Lower lobe of right lung (tissue), 2 donors: ENCODE results near the gene HSF2BP. TPM values are rescaled to one million over a fixed set of nuclear protein-coding genes. Genes with fewer than 3 reads are reported as not detected.
"Not testable (repeated sequence)": the region's sequence is repeated elsewhere in the genome, so short reads cannot be mapped to it uniquely, and the experiment has no call there.

ENCODE experiments used
- ATAC-seq, 2 donors: fragments of 200-7000 bp; cut with Tn5 transposase; one replicate each; pipeline ENCODE4 v1.9.1; 2020 to 2022; ENCODE audit warnings: mild to moderate bottlenecking in 2 of 2, moderate library complexity in 2 of 2
- DNase-seq: peaks from one replicate; pipeline ENCODE4 v3.0.0-alpha.2; 2020
- H3K27ac ChIP-seq: fragments of 200-600 bp; one replicate; pipeline ENCODE4 v1.8.0; 2022
- H3K27me3 ChIP-seq: fragments of 200-600 bp; one replicate; pipeline ENCODE4 v1.8.0; 2022; ENCODE audit warnings: low read depth
- H3K36me3 ChIP-seq: fragments of 200-600 bp; one replicate; pipeline ENCODE4 v1.8.0; 2022; ENCODE audit warnings: mild to moderate bottlenecking
- H3K4me1 ChIP-seq: fragments of 200-600 bp; one replicate; pipeline ENCODE4 v1.8.0; 2022
- H3K4me3 ChIP-seq: fragments of 200-600 bp; one replicate; pipeline ENCODE4 v1.8.0; 2022; ENCODE audit warnings: mild to moderate bottlenecking
- H3K9me3 ChIP-seq: fragments of 200-600 bp; one replicate; pipeline ENCODE4 v1.8.0; 2022
- CTCF ChIP-seq: fragments of 200-600 bp; IDR thresholded peaks from one replicate; pipeline ENCODE4 v1.8.0; 2022; ENCODE audit warnings: antibody characterized with exemption, mild to moderate bottlenecking
- intact Hi-C: fragments of 100-400 bp; cut with DNase I; formaldehyde crosslinking; loops from one replicate; pipeline ENCODE4 v1.11.0; 2022
- total RNA-seq: library from RNA; stranded (reverse); fragmentation: NEBNext Ultra II Directional; extraction: Animal tissue kit (Norgen Biotek cat#: 25700); gene quantifications from one replicate; pipeline ENCODE4 v1.2.1, GENCODE V29; 2021
- donor health status: DM: no; HTN: yes; CAD: no; lungs with severe emphysema.

The HSF2BP gene
- total RNA-seq, 1 donor from 2014 or later = 0.32 TPM

GRCh38 chr21:43701936-43702784 lies 42.9 kb upstream of the HSF2BP start:
- no peak for TF ChIP-seq CTCF
- Histone ChIP-seq H3K9me3 (no peaks in the 10 kb centered on the region), H3K27me3 (peaks cover 3% of the 10 kb centered on the region), H3K27ac (no peak overlapping the region), H3K4me3 (no peak overlapping the region), H3K36me3 (no peaks in the 10 kb centered on the region), H3K4me1 (peaks cover 16% of the 10 kb centered on the region)
- DNase-seq (peak; percentile 41), ATAC-seq (peak in 1 of 2 donors; percentile 37)
- intact Hi-C loops = no loop called here

GRCh38 chr21:43699933-43700599 lies 40.8 kb upstream of the HSF2BP start:
- peaks cover 16% of the 10 kb centered on the region for H3K4me1 ChIP-seq
- no peak overlapping the region for H3K4me3 ChIP-seq
- H3K27me3 ChIP-seq = peaks cover 3% of the 10 kb centered on the region
- H3K36me3 ChIP-seq = peaks cover 19% of the 10 kb centered on the region
- TF ChIP-seq CTCF = no peak
- no peaks in the 10 kb centered on the region for H3K9me3 ChIP-seq
- intact Hi-C loops = no loop called here
- ATAC-seq = no peak
- H3K27ac ChIP-seq = no peak overlapping the region
- peak; percentile 45 for DNase-seq

- DNase-seq = peak; percentile 10
- intact Hi-C loops, H3K27me3 ChIP-seq, H3K27ac ChIP-seq, H3K4me3 ChIP-seq, ATAC-seq, H3K9me3 ChIP-seq: not testable (repeated sequence)
- Histone ChIP-seq H3K36me3 (peaks cover 25% of the 10 kb centered on the region), H3K4me1 (peaks cover 16% of the 10 kb centered on the region)
Observed at GRCh38 chr21:43699492-43699777, 40.1 kb upstream of the HSF2BP start.

- peaks cover 11% of the 10 kb centered on the region for H3K4me1 ChIP-seq
- H3K27me3 ChIP-seq = peaks cover 3% of the 10 kb centered on the region
- no peak for ATAC-seq
- H3K36me3 ChIP-seq = peaks cover 39% of the 10 kb centered on the region
- no peak for TF ChIP-seq CTCF
- H3K4me3 ChIP-seq = no peak overlapping the region
- peak overlapping the region; percentile 11 for H3K27ac ChIP-seq
- H3K9me3 ChIP-seq = no peaks in the 10 kb centered on the region
- intact Hi-C loops = no loop called here
- peak; percentile 18 for DNase-seq
Observed at GRCh38 chr21:43697758-43698643, 38.7 kb upstream of the HSF2BP start.

GRCh38 chr21:43696214-43696613 lies 36.9 kb upstream of the HSF2BP start:
- peaks cover 56% of the 10 kb centered on the region for H3K36me3 ChIP-seq
- DNase-seq = peak; percentile 35

More at GRCh38 chr21:43696214-43696613, 36.9 kb upstream of the HSF2BP start:
- no peak overlapping the region for H3K27ac ChIP-seq
- no peaks in the 10 kb centered on the region for H3K4me1 ChIP-seq
- no peaks in the 10 kb centered on the region for H3K27me3 ChIP-seq
- H3K9me3 ChIP-seq = no peaks in the 10 kb centered on the region
- no peak overlapping the region for H3K4me3 ChIP-seq
- TF ChIP-seq CTCF = no peak
- ATAC-seq = no peak
- intact Hi-C loops = no loop called here
